NT2/D1 (cell line): ENCODE results near the gene KRTAP3-1.
"Not testable (repeated sequence)": the region's sequence is repeated elsewhere in the genome, so short reads cannot be mapped to it uniquely, and the experiment has no call there.

ENCODE experiments used
- DNase-seq: peaks from one replicate; pipeline ENCODE4 v3.0.0-alpha.2; 2011; ENCODE audit warnings: low read depth, low spot score
- H3K27me3 ChIP-seq: 2 replicates; pipeline ENCODE4 v1.6.0; 2011; ENCODE audit warnings: mild to moderate bottlenecking; ENCODE audit not compliant: insufficient read length, insufficient read depth
- H3K36me3 ChIP-seq: 2 replicates; pipeline ENCODE4 v1.6.1; 2011; ENCODE audit warnings: mild to moderate bottlenecking, low read length, mixed read lengths; ENCODE audit not compliant: insufficient read depth, insufficient read length
- H3K4me1 ChIP-seq: 2 replicates; pipeline ENCODE4 v1.5.1; 2011; ENCODE audit not compliant: insufficient read depth, insufficient read length
- H3K4me3 ChIP-seq: 2 replicates; pipeline ENCODE4 v1.5.1; 2011; ENCODE audit warnings: low read depth; ENCODE audit not compliant: insufficient read length
- H3K9ac ChIP-seq: 2 replicates; pipeline ENCODE4 v1.6.0; 2011; ENCODE audit warnings: low read depth; ENCODE audit not compliant: insufficient read length
- H3K9me3 ChIP-seq: 2 replicates; pipeline ENCODE4 v1.5.1; 2011; ENCODE audit warnings: mild to moderate bottlenecking, low read length; ENCODE audit not compliant: insufficient read depth
- SUZ12 ChIP-seq: IDR thresholded peaks from 2 replicates; pipeline ENCODE4 v1.6.1; 2011; ENCODE audit not compliant: insufficient read length, insufficient read depth; ENCODE audit errors: extremely low read depth
- YY1 ChIP-seq: IDR thresholded peaks from 2 replicates; pipeline ENCODE4 v1.6.1; 2011; ENCODE audit not compliant: insufficient read length, insufficient read depth
- ZNF274 ChIP-seq: IDR thresholded peaks from 2 replicates; pipeline ENCODE4 v1.6.1; 2011; ENCODE audit warnings: mild to moderate bottlenecking, low read depth, low read length

Gene KRTAP3-1

GRCh38 chr17:41008811-41009210 lies at the start of gene KRTAP3-1:
TSS of gene KRTAP3-1 (minus strand) at chr17:41009128. CDS start at chr17:41009074, 54 bp downstream.
- Histone ChIP-seq H3K27me3 (no peaks in the 10 kb centered on the region), H3K9me3 (no peaks in the 10 kb centered on the region), H3K36me3 (no peaks in the 10 kb centered on the region), H3K9ac (no peak within 1 kb of the TSS), H3K4me3 (no peak within 1 kb of the TSS), H3K4me1 (peaks cover 4% of the 10 kb centered on the region)
- no peak for DNase-seq
- no peak for TF ChIP-seq SUZ12
- no peak for TF ChIP-seq YY1
- TF ChIP-seq ZNF274, result no peak

DNA sequence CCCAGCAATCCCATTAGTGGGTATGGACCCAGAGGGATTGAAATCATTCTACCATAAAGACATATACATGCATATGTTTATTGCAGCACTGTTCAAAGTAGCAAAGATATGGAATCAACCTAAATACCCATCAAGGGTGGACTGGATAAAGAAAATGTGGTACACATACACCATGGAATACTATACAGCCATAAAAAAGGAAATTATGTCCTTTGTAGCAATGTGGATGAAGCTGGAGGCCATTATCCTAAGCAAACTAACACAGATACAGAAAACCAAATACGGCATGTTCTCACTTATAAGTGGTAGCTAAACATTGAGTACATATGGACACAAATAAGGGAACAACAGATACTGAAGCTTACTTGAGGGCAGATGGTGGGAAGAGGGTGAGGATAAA lies 48.6 kb upstream of the KRTAP3-1 start:
- no peak overlapping the region for H3K4me3 ChIP-seq
- H3K36me3 ChIP-seq, result no peaks in the 10 kb centered on the region
- H3K9me3 ChIP-seq, result no peaks in the 10 kb centered on the region
- no peak for TF ChIP-seq ZNF274
- no peak for TF ChIP-seq YY1
- H3K27me3 ChIP-seq, result no peaks in the 10 kb centered on the region
- DNase-seq, result no peak
- no peak overlapping the region for H3K9ac ChIP-seq
- H3K4me1 ChIP-seq, result no peaks in the 10 kb centered on the region

GRCh38 chr17:41055130-41055529 lies 46.2 kb upstream of the KRTAP3-1 start, which contains the start of gene KRTAP2-2:
TSS of gene KRTAP2-2 (minus strand) at chr17:41055230. CDS start at chr17:41055211, 19 bp downstream.
- H3K4me3 ChIP-seq, H3K4me1 ChIP-seq, H3K36me3 ChIP-seq, H3K27me3 ChIP-seq, H3K9ac ChIP-seq, DNase-seq, H3K9me3 ChIP-seq: not testable (repeated sequence)

DNA sequence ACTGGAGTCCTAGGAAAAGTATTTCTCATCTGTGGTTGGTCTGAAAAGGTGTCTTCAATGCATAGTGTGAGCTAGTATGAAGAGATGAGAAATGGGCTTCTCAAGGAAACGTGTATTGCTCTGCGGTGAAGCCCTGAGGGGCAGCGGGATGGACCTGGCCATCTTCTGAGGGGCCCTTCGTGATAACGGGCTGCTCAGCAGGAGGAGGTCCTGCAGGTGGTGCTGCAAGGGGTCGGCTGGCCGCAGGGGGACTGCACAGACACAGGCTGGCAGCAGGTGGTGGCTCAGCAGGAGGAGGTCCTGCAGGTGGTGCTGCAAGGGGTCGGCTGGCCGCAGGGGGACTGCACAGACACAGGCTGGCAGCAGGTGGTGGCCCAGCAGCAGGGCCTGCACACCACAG lies 45.6 kb upstream of the KRTAP3-1 start:
- not testable (repeated sequence) for H3K4me1 ChIP-seq, H3K9ac ChIP-seq, DNase-seq, H3K36me3 ChIP-seq, H3K9me3 ChIP-seq, H3K4me3 ChIP-seq, H3K27me3 ChIP-seq

GRCh38 chr17:41054025-41054424 lies 45.1 kb upstream of the KRTAP3-1 start:
- Histone ChIP-seq H3K27me3 (no peaks in the 10 kb centered on the region), H3K4me3 (no peak overlapping the region), H3K4me1 (no peaks in the 10 kb centered on the region), H3K9me3 (no peaks in the 10 kb centered on the region), H3K9ac (no peak overlapping the region), H3K36me3 (no peaks in the 10 kb centered on the region)
- TF ChIP-seq ZNF274 (no peak), SUZ12 (no peak), YY1 (no peak)
- no peak for DNase-seq

DNA sequence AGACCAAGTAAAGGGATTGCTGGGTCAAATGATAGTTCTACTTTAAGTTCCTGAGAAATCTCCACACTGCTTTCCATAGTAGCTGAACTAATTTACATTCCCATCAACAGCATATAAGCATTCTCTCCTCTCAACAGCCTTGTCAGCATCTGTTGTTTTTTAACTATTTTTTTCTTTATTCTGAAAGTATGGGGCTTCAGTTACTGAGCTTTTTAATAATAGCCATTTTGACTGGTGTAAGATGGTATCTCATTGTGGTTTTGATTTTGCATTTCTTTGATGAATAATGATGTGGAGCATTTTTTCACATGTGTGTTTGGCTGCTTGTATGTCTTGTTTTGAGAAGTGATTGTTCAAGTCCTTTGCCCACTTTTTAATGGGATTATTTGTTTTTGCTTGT lies 43.6 kb upstream of the KRTAP3-1 start:
- TF ChIP-seq YY1 (no peak), ZNF274 (no peak), SUZ12 (no peak)

GRCh38 chr17:41049110-41049509 lies 40.2 kb upstream of the KRTAP3-1 start:
- no peaks in the 10 kb centered on the region for H3K4me1 ChIP-seq
- H3K4me3 ChIP-seq, result no peak overlapping the region
- H3K9me3 ChIP-seq, result no peaks in the 10 kb centered on the region
- no peak overlapping the region for H3K9ac ChIP-seq
- TF ChIP-seq YY1 (no peak), ZNF274 (no peak), SUZ12 (no peak)
- no peaks in the 10 kb centered on the region for H3K27me3 ChIP-seq
- no peak for DNase-seq
- no peaks in the 10 kb centered on the region for H3K36me3 ChIP-seq

More for the DNA sequence above, 43.6 kb upstream of the KRTAP3-1 start:
- no peaks in the 10 kb centered on the region for H3K36me3 ChIP-seq
- H3K9me3 ChIP-seq, result no peaks in the 10 kb centered on the region
- H3K4me3 ChIP-seq, result no peak overlapping the region
- no peaks in the 10 kb centered on the region for H3K27me3 ChIP-seq
- no peaks in the 10 kb centered on the region for H3K4me1 ChIP-seq
- H3K9ac ChIP-seq, result no peak overlapping the region
- no peak for DNase-seq

GRCh38 chr17:41048441-41048840 lies 39.5 kb upstream of the KRTAP3-1 start:
- Histone ChIP-seq H3K27me3 (no peaks in the 10 kb centered on the region), H3K9me3 (peaks cover under 1% of the 10 kb centered on the region; the same call in 1 of the 2 replicates), H3K9ac (no peak overlapping the region), H3K4me1 (no peaks in the 10 kb centered on the region), H3K36me3 (no peaks in the 10 kb centered on the region), H3K4me3 (no peak overlapping the region)
- DNase-seq, result no peak
- TF ChIP-seq YY1 (no peak), ZNF274 (no peak), SUZ12 (no peak)

DNA sequence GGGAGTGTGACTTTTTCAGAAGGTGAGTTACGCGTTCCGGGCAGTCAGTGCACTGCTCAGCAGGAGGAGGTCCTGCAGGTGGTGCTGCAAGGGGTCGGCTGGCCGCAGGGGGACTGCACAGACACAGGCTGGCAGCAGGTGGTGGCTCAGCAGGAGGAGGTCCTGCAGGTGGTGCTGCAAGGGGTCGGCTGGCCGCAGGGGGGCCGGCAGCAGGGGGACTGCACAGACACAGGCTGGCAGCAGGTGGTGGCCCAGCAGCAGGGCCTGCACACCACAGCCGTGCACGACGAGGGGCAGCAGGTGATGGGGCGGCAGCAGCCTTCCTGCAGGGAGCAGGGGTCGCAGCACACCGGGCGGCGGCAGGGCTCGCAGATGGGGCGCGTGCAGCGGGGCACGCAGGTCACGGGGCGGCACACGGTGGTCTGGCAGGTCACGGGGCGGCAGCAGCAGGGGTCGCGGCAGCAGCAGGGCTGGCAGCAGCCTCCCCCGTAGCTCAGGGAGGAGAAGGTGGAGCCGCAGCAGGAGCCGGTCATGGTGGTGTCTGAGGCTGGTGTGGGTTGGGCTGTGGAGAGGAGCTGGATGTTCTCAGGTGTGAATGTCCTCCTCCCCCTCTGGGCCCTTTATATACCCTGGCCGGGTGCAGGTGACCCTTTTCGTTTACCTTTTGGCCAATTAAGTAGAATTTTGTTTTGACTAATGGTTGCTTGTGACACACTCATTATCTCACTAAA lies 38.0 kb upstream of the KRTAP3-1 start, which contains the start of gene KRTAP2-1:
Gene KRTAP2-1 (minus strand): TSS at position 582 of the 731 bp plus-strand sequence. CDS start 49 bp downstream, at position 533.
- H3K4me1 ChIP-seq, H3K9me3 ChIP-seq: not testable (repeated sequence)

More for the DNA sequence above, 38.0 kb upstream of the KRTAP3-1 start, which contains the start of gene KRTAP2-1:
- not testable (repeated sequence) for H3K9ac ChIP-seq, H3K4me3 ChIP-seq, H3K36me3 ChIP-seq, H3K27me3 ChIP-seq, DNase-seq
